ENCODE measurements around the gene COL18A1.

Gene COL18A1

GRCh38 chr21:45403133-45403824 is 1.7 kb upstream of the COL18A1 start:
- DNase-seq, result no peak

- no peak for DNase-seq
Measured at GRCh38 chr21:45403825-45404729, 888 bp upstream of the COL18A1 start.

- DNase-seq, result peak in 2 of 4 experiments; percentile 33 to 52
Measured at GRCh38 chr21:45405271-45405818, 380 bp downstream of the COL18A1 start.

GRCh38 chr21:45405819-45406762 is 1.1 kb downstream of the COL18A1 start:
- DNase-seq, result peak in 2 of 4 experiments; percentile 6 to 22

- no peak for DNase-seq
Measured at GRCh38 chr21:45406801-45407628, 2.0 kb downstream of the COL18A1 start.

GRCh38 chr21:45407629-45408247 is 2.8 kb downstream of the COL18A1 start:
- DNase-seq, result no peak

- DNase-seq, result no peak
Measured at GRCh38 chr21:45408271-45408791, 3.4 kb downstream of the COL18A1 start.

GRCh38 chr21:45408801-45409261 is 3.9 kb downstream of the COL18A1 start:
- DNase-seq, result no peak

GRCh38 chr21:45409466-45410150 is 4.6 kb downstream of the COL18A1 start:
- no peak for DNase-seq

GRCh38 chr21:45410151-45410864 is 5.3 kb downstream of the COL18A1 start:
- DNase-seq, result no peak

GRCh38 chr21:45410865-45411809 is 6.2 kb downstream of the COL18A1 start:
- DNase-seq, result peak in 1 of 4 experiments; percentile 17

- no peak for DNase-seq
Measured at GRCh38 chr21:45411810-45412206, 6.8 kb downstream of the COL18A1 start.

- DNase-seq, result no peak
Measured at GRCh38 chr21:45412491-45412890, 7.5 kb downstream of the COL18A1 start.

GRCh38 chr21:45412909-45413611 is 8.1 kb downstream of the COL18A1 start:
- no peak for DNase-seq

- DNase-seq, result no peak
Measured at GRCh38 chr21:45413922-45414321, 9.0 kb downstream of the COL18A1 start.

- no peak for DNase-seq
Measured at GRCh38 chr21:45414396-45415187, 9.6 kb downstream of the COL18A1 start.

All from suppressor macrophage (primary cell).